ENCODE data around the gene EXOC7.
A peak's percentile ranks its signal among the peaks of the same experiment; 100 is the strongest.

Gene EXOC7

DNA sequence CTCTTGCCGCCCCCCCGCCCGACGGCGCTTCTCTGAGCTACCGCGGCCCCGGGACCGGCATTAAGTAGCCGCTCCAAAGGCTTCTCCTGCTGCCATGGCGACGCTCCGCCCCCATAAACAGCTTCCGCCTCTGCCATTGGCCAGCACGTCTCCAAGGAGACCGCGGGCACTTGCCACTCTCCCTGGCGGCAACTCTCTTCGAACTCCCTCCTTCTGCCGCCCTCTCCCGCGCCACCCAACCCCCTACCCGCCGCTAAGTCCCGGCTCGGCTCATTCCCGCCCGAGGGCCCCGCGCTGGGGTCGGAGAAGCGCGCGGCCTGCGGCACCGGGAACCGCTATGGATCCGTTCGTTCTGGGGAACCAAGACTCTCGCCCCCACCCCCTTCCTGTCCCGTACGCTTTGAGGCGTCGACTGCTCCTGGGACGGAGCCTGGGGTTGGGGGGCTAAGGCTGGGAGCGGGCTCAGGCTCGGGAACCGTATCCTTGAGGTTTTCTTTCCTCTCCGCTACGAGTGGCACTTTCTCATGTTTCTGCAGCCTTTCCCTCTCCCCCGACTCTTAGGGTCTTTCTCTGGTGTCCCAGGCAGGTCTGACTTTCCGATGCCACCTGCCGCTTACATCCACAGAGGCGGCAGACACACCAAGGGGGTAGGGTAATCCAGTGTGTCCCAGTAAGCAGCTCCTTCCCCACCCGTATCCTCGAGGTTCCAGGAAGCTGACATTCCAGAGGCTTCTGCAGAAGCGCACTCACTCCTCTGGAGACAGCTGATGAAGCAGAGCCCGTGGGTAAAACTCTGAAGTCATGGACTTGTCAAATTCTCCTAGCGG is 37.8 kb upstream of the EXOC7 start, which contains the start of gene FOXJ1:
TSS of gene FOXJ1 (minus strand) at position 34 of the 827 bp plus-strand sequence. CDS start 850 bp downstream, outside the sequence.
- peaks cover 57% of the 10 kb centered on the region for H3K4me1 Mint-ChIP-seq (ENCODE audit: low read depth)
- no peaks in the 10 kb centered on the region for H3K9me3 Mint-ChIP-seq
- peak within 1 kb of the TSS; percentile 37 for H3K27ac Mint-ChIP-seq
- peaks cover 65% of the 10 kb centered on the region for H3K27me3 Mint-ChIP-seq
- H3K4me3 Mint-ChIP-seq, result peak within 1 kb of the TSS; percentile 78
- intact Hi-C loops (cut with micrococcal nuclease), result no loop called here
- H3K36me3 Mint-ChIP-seq (ENCODE audit: low read depth), result no peaks in the 10 kb centered on the region

DNA sequence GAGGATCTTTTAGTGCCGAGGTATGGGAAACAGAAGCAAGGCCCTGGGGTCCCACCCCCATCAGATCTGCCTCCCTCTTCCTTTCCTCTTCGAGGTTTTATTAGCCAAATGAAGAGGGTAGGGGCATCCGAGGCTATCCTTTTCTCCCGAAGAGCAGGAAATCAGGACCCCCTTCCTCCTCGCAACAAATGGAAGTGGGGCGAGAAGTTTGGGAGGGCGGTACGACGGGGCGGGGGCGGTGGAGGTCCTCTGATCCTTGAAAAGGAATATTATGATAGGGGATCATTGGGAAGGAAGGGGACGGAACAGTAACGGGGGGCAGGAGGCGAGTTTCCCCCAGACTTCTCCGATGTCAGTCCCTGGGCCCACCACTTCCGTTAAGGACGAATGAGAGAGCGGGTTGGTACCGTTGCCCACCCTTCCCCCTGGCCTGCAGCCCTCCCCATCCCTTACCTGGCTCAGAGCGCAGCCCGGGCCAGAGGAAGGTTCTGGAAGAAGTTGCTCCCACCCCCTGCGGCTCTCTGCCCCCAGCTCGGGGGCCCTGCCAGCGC is 37.1 kb upstream of the EXOC7 start:
- Mint-ChIP-seq H3K4me1 (ENCODE audit: low read depth) (peaks cover 51% of the 10 kb centered on the region), H3K27me3 (peaks cover 65% of the 10 kb centered on the region), H3K9me3 (no peaks in the 10 kb centered on the region), H3K4me3 (peak overlapping the region; percentile 24), H3K36me3 (ENCODE audit: low read depth) (no peaks in the 10 kb centered on the region), H3K27ac (no peak overlapping the region)
- intact Hi-C loops (cut with micrococcal nuclease), result no loop called here

DNA sequence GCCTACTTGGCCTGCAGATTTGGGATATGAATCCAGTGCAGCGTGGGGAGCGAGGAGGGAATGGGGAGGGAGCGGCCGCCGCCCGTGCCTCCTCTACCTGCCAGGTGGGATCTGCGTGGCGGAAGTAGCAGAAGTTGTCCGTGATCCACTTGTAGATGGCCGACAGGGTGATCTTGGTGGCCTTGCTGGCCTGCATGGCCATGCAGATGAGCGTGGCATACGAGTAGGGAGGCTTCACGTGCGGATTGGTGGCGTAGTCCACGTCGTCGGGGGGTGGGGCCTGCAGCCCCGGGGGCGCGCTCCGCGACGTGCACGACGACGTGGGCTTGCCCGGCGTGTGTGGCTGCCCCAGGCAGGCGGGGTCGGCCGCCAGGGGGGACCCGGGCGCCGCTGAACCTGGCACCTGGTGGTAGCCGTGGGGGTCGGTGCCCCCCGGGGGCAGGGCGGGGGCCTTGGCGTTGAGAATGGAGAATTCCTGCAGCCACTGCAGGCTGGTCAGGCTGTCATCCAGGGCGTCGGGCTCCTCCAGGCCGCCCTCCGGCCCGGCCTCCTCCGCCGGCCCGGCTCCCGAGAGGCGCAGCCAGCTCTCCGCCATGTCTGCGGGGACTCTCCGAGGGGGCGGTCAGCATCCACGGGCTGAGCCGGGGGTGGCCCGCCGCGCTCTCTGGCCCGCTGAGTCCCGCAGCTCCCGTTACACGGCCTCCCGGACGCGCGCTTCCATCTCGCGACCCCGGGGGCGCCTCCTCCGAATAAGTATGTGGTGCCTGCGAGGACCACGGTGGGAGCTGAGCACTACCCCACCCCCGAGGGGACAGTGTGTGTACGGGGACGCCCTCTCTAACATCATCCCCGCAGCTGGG is 36.4 kb upstream of the EXOC7 start:
- Mint-ChIP-seq H3K27ac (no peak overlapping the region), H3K27me3 (peaks cover 67% of the 10 kb centered on the region), H3K36me3 (ENCODE audit: low read depth) (no peaks in the 10 kb centered on the region), H3K4me3 (peak overlapping the region; percentile 24), H3K9me3 (no peaks in the 10 kb centered on the region), H3K4me1 (ENCODE audit: low read depth) (peaks cover 43% of the 10 kb centered on the region)
- intact Hi-C loops (cut with micrococcal nuclease), result no loop called here

DNA sequence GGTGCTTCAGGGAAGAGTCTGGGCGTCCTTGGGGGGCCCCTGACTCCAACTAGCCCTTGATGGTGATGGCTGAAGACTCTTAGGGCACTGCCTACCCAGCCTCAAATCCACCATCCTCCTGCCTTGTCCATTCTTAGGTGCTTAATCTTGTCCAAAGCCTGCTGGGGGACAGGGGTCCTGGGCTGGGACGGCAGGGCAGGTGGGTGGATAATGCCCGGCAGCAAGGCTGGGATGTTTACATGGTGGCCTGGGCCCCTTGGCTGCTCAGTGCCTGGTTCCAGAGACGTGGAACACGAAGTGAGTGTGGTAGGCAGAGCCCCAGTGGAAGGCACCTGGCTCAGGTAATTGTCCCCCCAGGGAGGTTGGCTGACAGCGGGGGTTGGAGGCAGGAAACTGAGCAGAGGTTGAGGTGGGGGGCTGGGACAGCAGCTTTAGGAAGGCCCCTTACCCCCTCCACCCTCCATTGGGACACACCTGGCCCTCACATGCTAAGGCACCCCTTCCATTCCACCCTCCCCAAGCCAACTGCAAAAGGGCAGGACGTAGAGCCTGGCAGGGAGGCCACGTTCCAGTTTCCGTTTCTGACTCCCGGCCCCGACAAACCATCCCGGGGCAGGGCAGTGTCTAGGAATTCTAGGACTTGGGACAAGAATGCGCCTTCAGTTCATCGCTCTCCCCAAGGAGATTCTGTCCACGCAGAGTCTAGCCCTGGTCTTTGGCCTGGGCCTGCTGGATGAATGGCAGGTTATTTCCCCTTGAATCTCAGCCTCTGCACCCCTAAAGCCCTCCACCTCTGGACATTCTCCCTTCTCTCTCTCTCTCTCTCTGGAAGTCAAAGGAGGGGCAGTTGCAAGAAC is 35.5 kb upstream of the EXOC7 start:
- H3K4me3 Mint-ChIP-seq, result no peak overlapping the region
- intact Hi-C loops (cut with micrococcal nuclease), result no loop called here
- peaks cover 67% of the 10 kb centered on the region for H3K27me3 Mint-ChIP-seq
- no peaks in the 10 kb centered on the region for H3K36me3 Mint-ChIP-seq (ENCODE audit: low read depth)
- no peak overlapping the region for H3K27ac Mint-ChIP-seq
- no peaks in the 10 kb centered on the region for H3K9me3 Mint-ChIP-seq
- peaks cover 38% of the 10 kb centered on the region for H3K4me1 Mint-ChIP-seq (ENCODE audit: low read depth)

DNA sequence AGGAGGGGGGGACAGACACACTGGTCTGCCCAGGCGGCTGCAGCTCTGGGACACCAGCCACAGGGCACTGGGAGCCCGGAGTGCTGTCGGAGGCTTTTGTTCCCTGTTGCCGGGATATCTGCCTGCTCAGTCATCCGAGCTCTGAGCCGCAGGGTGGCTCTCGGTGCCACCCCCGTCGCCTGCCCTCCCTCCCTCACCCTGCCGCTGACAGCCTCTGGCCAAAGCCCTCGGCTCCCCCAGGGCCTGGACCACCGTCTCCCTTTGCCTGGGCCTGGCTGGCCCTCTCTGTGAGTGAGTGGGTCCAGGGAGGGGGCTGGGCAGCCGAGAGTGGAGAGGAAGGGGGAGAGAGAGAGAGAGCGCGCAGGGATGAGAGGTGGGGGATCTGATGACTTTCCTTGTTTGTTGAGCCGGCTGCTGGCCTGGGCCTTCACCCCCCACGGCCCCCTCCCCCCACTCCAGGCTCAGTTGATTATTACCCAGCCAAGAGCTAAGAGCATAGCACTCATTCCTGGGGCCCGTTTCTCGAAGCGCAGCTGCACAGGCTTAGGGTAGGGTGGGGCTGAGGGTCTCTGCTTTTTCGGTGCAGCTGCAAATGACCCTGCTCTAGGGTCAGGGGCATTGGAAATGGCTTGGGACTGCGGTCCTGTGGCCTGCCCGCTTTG is 34.8 kb upstream of the EXOC7 start:
- H3K4me1 Mint-ChIP-seq (ENCODE audit: low read depth), result peaks cover 31% of the 10 kb centered on the region
- H3K27ac Mint-ChIP-seq, result no peak overlapping the region
- H3K4me3 Mint-ChIP-seq, result no peak overlapping the region
- intact Hi-C loops (cut with micrococcal nuclease), result no loop called here
- H3K27me3 Mint-ChIP-seq, result peaks cover 66% of the 10 kb centered on the region
- no peaks in the 10 kb centered on the region for H3K36me3 Mint-ChIP-seq (ENCODE audit: low read depth)
- no peaks in the 10 kb centered on the region for H3K9me3 Mint-ChIP-seq

DNA sequence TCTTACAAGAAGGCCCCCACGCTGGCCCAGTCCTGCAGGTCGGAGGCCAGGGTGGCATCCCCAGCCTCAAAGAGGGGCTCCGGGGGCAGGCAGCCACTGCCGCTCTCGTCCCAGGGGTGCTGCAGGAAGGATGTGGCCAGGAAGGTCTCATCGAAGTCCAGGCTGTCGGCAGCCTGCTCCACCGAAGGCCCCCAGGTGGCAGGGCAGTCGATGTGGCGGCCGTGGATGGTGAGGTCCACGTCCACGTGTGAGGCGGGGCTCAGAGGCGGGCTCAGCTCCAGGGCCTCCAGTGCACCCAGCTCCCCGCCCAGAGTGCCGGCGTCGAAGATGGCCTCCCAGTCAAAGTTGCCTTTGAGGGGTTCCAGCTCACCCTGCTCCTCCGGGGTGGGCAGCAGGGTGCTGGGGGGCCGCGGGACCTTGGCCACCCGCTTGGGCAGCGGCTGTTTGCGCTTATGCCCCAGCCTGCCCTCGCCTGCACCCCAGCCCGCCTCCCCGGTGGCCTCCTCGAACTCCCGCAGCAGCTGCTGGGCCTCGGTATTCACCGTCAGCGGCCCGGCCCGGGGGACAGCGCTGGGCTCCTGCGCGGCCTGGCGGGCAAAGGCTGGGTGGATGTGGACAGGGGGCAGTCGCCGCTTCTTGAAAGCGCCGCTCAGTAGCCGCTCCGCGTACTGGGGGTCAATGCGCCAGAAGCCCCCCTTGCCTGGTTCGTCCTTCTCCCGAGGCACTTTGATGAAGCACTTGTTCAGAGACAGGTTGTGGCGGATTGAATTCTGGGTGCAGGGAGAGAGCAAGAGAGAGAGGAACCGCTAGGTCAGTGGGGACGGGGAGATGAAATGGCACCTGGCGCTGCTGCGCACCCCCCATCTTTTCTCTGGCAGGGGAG is 34.0 kb upstream of the EXOC7 start:
- H3K36me3 Mint-ChIP-seq (ENCODE audit: low read depth), result no peaks in the 10 kb centered on the region
- no peak overlapping the region for H3K4me3 Mint-ChIP-seq
- peaks cover 62% of the 10 kb centered on the region for H3K27me3 Mint-ChIP-seq
- H3K27ac Mint-ChIP-seq, result no peak overlapping the region
- intact Hi-C loops (cut with micrococcal nuclease), result no loop called here
- H3K4me1 Mint-ChIP-seq (ENCODE audit: low read depth), result peaks cover 23% of the 10 kb centered on the region
- no peaks in the 10 kb centered on the region for H3K9me3 Mint-ChIP-seq

DNA sequence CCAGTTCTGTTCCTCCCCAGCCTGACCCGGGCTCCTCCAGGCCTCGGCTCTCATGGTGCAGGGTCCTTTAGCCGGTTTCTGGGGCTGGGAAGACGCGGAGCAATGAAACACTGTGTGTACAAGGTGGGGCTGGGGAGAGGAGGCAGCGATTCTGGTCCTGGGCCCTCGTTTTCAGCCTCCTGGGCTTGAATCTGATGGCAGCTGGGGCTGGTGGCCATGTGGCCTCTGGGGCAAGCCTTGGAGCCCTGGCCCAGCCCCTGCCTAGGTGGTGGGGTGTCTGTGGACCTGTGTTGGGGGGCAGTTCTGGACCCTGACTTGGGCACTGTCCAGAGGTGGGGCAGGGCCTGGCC is 33.4 kb upstream of the EXOC7 start:
- H3K36me3 Mint-ChIP-seq (ENCODE audit: low read depth), result no peaks in the 10 kb centered on the region
- peaks cover 55% of the 10 kb centered on the region for H3K27me3 Mint-ChIP-seq
- H3K27ac Mint-ChIP-seq, result no peak overlapping the region
- peaks cover 18% of the 10 kb centered on the region for H3K4me1 Mint-ChIP-seq (ENCODE audit: low read depth)
- H3K9me3 Mint-ChIP-seq, result no peaks in the 10 kb centered on the region
- intact Hi-C loops (cut with micrococcal nuclease), result no loop called here
- no peak overlapping the region for H3K4me3 Mint-ChIP-seq

DNA sequence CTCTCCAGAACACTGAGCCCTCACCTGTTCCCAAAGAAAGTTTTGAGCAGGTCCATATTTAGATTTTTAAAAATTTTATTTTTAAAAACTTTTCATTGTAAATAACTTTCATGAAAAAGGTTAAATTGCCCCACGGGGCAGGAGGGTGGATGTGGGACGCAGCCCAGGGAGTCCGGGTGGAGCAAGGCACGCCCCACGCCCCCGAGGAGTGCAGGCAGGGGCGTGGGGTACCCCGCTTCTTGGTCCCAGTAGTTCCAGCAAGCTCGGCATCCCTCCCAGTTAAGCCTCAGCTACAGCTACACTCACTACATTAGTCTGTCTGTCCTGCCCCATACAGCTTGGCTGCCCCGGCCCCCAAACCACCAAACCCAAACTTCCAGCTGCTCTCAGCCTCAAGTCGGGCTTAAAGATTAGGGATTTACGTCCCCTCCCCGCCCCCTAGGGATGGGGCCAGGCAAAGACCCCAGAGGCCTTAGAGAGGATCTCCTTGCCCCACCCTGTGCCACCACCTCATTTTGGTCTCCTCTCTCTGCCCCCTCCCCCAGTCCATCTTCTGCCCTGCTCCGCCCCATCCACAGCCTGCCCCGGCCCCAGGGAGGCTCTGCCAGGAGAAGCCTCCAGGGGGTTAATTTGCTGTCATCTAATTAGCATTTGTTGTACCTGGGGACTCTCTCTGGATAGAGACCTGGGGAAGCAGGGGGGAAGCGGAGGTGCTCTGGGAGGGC is 32.9 kb upstream of the EXOC7 start:
- Mint-ChIP-seq H3K36me3 (ENCODE audit: low read depth) (no peaks in the 10 kb centered on the region), H3K27me3 (peaks cover 51% of the 10 kb centered on the region), H3K27ac (no peak overlapping the region), H3K4me3 (no peak overlapping the region), H3K4me1 (ENCODE audit: low read depth) (peaks cover 13% of the 10 kb centered on the region), H3K9me3 (no peaks in the 10 kb centered on the region)
- intact Hi-C loops (cut with micrococcal nuclease), result no loop called here

DNA sequence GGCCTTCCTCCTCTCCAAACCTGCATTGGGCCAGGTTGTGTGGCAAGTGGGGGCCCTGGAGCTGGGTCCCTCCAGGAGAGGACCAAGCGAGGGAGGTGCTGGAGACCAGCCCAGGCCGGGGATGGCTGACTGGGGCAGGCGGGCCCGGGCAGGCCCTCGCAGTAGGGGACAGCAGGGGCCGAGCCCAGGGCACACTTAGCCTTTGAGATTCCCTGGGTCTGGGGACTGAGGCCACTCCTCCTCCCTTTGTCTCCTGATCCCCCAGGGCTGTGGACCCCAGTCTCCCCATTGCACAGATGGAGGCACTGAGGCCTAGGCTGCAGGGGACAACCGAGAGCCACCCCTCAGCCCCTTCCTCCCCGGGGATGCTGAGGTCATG is 32.2 kb upstream of the EXOC7 start:
- H3K4me1 Mint-ChIP-seq (ENCODE audit: low read depth), result peaks cover 12% of the 10 kb centered on the region
- H3K4me3 Mint-ChIP-seq, result no peak overlapping the region
- H3K27ac Mint-ChIP-seq, result no peak overlapping the region
- no peaks in the 10 kb centered on the region for H3K9me3 Mint-ChIP-seq
- peaks cover 50% of the 10 kb centered on the region for H3K27me3 Mint-ChIP-seq
- intact Hi-C loops (cut with micrococcal nuclease), result no loop called here
- no peaks in the 10 kb centered on the region for H3K36me3 Mint-ChIP-seq (ENCODE audit: low read depth)

DNA sequence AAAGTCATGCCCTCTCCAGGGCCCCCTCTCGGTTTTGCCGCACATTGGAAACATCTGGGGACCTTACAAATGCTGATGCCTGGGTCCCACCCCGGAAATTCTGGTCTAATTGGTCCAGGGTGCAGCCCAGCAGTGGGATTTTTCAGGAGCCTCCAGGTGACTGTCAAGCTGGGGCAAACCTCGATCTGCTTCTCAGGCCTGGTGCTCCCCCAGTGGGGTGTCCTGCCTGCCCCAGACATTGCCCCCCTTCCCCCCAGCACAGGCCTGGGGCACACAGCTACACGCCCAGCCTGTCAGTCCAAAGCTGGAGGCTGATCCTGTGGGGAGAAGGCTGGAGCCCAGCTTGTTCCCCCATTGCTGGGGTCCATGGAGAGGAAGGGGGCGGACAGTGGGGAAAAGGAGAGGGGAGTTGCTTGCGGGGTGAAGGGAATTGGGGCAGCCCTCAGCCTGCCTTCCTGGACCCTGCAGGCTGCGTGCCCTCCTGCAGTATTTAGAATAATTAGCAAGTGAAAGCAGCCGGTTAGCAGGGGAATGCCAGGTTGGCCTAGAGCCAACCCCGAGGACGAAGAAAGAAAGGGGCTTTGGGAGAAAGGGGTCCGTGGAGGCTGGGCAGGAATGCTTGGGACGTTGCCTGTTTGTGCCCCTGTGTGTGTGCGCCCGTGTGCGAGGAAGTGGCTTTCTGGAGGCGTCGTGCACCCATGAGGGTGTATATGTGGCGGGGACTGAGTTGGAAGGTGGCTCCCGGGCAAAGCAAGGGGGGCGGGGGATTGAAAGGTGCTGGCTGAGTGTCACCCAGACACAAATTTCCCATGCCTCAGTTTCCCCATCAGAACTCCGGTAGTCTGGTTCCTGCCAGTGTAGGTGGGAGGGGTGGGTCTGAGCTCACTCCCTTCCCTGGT is 31.6 kb upstream of the EXOC7 start:
- H3K27ac Mint-ChIP-seq, result no peak overlapping the region

DNA sequence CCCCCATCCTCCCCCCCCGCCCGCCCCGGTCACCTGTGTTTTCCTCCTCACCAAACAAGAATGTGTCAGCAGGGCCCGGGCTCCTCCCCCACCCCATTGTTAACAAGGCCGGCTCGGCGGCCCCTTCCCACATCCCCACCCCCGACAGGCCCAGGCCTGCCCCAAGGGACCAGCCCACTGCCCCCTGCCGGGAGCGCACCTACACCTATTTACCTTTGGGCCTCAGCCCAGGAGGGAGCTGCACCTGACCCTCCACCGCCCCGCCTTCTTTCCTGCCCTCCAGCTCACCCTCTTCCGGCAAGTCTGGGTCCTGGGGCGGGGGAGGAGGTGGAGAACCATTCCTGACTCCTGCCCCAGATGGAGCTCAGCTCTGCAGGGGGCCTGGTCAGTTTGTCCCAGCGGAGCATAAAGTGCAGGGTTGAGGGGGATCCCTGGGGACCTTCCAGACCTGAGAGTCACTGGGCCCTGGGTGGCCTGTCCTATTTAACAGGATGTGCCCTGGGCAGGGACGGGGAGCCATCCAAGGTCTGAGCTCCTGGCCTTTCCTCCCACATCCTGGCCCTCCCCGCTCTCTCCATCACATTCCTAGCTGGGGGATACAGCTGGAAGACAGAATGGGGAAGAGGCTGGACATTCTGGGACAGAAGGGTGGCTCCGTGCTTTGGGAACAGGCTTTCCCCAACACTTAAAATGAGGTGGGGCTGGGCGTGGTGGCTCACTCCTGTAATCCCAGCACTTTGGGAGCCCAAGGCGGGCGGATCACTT is 29.2 kb upstream of the EXOC7 start:
- Mint-ChIP-seq H3K9me3 (no peaks in the 10 kb centered on the region), H3K36me3 (ENCODE audit: low read depth) (no peaks in the 10 kb centered on the region), H3K27me3 (peaks cover 25% of the 10 kb centered on the region), H3K4me3 (no peak overlapping the region), H3K27ac (no peak overlapping the region), H3K4me1 (ENCODE audit: low read depth) (peaks cover 8% of the 10 kb centered on the region)
- intact Hi-C loops (cut with micrococcal nuclease), result no loop called here

More for the DNA sequence above, 31.6 kb upstream of the EXOC7 start:
- H3K4me3 Mint-ChIP-seq, result no peak overlapping the region
- no peaks in the 10 kb centered on the region for H3K9me3 Mint-ChIP-seq
- H3K27me3 Mint-ChIP-seq, result peaks cover 48% of the 10 kb centered on the region
- intact Hi-C loops (cut with micrococcal nuclease), result no loop called here
- H3K36me3 Mint-ChIP-seq (ENCODE audit: low read depth), result no peaks in the 10 kb centered on the region
- H3K4me1 Mint-ChIP-seq (ENCODE audit: low read depth), result peaks cover 12% of the 10 kb centered on the region
